GM18861 (cell line): Measurements from ENCODE around the gene SLC25A34.

Experiments
- ATAC-seq: cut with Tn5 transposase; IDR thresholded peaks from one replicate; pipeline ENCODE4 v1.9.1; 2021; ENCODE audit not compliant: unreplicated experiment

SLC25A34 gene

DNA sequence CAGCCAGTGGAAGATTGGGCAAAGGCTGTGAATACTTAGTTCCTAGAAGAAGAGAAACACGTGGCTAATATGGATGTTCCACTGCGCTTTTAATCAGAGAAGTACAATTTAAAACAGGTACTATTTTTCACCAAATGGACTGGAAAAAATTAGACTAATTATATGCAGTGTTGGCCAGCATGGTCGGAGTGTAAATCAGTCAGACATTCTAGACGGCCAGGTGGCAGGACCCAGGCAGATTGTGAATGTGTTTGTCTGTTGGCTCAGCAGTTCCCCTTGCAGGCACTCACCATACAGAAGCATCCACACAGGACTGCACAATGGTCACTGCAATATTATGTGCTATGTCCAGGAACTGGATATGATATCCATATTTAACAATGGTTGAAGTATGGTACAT lies 23.9 kb upstream of the SLC25A34 start:
- ATAC-seq, result no peak

DNA sequence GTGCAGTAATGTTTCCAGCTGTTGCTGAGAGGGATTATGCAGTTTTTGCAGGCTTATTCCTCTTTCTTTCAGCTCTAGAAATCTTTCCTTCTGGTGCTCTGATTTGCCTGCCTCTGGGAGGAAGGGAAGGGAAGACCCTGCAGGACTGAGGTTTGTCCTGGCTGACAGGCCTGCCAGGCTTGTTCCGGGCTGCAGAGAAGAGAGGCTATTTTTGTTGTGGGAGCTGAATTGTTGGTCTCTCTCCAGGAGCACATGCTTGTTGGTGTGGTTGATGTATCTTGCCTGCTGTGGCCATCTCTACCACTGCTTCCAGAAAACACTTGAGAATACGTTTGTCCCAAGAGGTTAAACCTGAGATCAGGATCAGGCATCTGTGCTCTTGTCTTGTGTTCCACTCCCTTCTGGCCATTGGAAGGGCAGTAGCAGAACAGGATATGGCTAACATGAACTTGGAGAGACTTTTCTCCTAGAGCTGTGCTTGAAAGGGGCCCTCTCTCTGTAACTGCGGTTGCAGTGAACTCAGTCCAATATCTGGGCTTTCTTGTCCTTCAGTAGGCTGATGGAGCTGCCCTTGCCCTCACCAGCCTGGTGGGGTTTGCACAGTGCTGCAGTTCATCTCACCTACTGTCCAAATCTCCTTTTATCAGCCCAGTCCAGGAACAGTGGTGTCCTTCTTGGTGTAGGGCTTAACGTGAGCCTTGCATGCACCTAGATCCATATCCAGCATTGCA lies 21.5 kb upstream of the SLC25A34 start:
- no peak for ATAC-seq

DNA sequence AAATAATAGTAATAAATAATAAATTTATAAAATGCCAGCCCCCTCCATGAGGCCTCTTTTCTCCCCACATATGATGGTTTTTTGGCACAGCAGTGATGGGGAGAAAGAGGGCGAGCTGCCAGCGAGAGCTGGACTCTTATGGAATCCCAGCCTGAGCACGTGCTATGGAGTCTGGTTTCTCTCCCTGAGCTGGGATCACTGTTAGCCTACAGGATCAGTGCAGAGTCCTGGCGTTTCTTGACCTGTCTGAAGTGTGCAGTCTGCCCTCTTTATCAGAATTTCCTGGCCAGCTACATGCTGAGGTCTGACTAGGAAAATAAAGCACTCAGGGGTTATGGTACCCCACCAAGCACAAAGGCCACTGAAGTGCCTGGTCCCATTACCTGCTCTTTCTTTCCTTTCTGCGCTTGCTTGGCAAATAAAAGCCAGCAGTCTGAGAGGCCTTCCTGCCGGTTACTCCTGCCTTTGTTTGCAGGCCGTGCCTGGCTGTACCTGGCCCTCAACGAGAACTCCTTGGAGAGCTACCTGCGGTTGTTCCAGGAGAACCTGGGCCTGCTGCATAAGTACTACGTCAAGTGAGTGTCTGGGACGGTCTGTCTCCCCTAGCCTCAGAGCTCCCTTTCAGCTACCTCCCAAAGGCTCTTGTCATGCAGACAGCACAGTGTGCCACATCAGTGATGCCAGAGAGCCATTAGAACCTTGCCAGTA lies 18.5 kb upstream of the SLC25A34 start:
- no peak for ATAC-seq

GRCh38 chr1:15718199-15718601 lies 17.9 kb upstream of the SLC25A34 start:
- ATAC-seq, result no peak

DNA sequence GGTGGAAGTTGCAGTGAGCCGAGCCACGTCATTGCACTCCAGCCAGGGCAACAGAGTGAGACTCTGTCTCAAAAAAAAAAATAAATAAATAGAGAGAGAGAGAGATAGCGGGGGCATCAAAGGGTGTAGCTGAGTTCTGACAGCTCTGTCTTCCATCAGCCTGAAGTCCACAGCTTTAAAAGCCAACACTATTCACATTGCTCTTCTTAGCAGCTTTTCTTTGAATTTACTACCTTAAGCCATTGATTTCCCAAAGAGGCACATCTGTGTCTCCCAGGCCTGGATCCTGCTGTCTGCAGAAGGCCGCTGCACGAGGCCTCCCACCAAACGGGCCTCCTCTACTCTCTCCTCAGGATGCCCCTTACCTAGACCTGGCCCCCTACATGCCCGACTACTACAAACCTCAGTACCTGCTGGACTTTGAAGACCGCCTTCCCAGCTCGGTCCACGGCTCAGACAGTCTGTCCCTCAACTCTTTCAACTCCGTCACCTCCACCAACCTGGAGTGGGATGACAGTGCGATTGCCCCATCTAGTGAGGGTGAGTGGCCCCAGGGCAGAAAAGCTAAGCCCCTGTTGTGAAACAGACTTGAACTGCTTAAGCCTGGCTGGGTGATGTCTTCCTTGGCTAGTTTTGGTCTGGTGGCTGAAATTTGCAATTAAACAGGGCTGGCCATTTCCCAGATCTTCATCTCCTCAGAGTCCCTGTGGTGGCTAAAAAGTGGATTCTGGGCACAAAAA lies 16.5 kb upstream of the SLC25A34 start:
- no peak for ATAC-seq

DNA sequence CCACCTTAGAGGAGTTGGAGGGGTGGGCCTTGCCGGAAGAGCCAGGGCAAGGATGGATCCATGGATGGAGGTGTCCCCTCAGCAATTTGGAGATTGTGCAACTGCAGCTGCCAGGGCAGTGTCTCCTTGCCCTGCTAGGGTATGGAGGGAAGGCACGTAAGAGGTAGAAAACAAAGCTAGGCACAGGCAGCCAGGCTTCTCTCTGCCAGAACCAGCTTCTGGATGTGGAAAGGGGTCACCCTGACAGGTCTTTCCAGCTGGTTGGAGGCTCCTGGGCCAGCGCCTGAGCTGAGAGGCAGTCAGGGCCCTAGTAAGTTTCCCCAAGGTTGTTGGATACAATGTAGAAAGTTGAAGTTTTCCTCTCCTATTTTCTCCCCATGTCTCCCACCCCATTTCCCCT lies 15.2 kb upstream of the SLC25A34 start:
- no peak for ATAC-seq

DNA sequence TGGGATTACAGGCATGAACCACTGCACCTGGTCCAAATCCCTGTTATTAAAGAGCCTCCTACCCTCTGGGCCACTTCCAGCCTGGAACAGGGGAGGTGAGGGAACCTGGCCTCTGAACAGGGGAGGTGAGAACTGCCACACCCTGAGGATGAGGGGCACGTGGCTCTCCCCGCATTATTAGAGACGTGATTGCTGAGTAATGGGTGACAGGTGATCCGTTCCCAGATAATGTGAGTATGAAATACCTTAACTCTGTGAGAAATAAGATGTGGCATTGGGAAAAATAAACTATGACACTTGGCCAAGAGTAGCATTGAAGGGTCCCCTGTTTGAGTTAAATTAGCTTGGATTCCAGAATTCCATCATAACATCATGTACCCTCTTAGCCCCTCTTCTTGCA lies 13.6 kb upstream of the SLC25A34 start:
- ATAC-seq, result no peak

- no peak for ATAC-seq
Measured at GRCh38 chr1:15722836-15723532, 13.1 kb upstream of the SLC25A34 start.

- ATAC-seq, result no peak
Measured at GRCh38 chr1:15723631-15724246, 12.3 kb upstream of the SLC25A34 start.

GRCh38 chr1:15724949-15725880 lies 10.8 kb upstream of the SLC25A34 start:
- no peak for ATAC-seq

- ATAC-seq, result no peak
Measured at GRCh38 chr1:15726508-15726907, 9.6 kb upstream of the SLC25A34 start.

DNA sequence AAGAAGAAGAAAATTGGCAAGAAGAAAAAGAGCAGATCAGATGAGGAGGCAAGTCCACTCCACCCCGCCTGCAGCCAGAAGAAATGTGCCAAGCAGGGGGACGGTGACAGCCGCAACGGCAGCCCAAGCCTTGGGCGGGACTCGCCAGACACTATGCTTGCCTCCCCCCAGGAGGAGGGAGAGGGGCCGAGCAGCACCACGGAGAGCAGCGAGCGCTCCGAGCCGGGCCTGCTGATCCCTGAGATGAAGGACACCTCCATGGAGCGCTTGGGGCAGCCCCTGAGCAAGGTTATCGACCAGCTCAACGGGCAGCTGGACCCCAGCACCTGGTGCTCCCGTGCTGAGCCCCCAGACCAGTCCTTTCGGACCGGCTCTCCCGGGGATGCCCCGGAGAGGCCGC lies 9.0 kb upstream of the SLC25A34 start:
- no peak for ATAC-seq

- ATAC-seq, result no peak
Measured at GRCh38 chr1:15727424-15727823, 8.6 kb upstream of the SLC25A34 start.

- no peak for ATAC-seq
Measured at GRCh38 chr1:15727866-15728534, 8.1 kb upstream of the SLC25A34 start.

DNA sequence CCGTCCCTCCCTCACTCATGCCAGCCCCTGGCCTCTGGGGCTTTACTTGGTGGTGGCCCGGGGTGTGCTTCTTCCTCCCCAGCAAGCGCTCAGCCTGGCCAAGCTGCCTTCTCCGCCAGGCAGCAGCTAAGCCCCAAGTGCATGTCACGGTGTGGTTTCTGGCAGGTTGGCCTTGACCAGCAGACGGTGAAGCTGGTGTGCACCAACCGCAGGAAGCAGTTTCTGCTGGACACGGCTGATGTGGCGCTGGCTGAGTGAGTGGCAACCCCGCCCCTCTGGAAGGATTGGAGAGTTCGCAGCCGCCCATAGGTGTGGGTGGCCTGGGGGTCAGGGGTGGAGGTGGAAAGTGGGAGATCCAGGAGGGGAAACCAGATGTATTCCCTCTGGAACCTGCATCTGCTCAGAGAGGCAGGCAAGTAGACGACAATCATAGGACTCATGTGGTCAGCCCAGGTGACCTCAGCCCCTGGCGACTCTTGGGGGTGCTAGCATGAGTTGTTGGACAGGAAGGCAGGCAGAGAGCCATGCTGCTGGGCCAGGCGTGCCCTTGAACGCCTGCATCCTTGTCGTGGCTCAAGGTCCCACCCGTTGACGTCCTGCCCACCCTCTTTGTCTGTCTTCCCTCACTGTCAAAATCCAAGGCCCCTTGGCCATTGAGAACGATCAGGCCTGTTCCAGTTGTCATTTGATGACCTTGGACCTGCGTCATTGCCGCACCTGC lies 7.0 kb upstream of the SLC25A34 start:
- ATAC-seq, result no peak

DNA sequence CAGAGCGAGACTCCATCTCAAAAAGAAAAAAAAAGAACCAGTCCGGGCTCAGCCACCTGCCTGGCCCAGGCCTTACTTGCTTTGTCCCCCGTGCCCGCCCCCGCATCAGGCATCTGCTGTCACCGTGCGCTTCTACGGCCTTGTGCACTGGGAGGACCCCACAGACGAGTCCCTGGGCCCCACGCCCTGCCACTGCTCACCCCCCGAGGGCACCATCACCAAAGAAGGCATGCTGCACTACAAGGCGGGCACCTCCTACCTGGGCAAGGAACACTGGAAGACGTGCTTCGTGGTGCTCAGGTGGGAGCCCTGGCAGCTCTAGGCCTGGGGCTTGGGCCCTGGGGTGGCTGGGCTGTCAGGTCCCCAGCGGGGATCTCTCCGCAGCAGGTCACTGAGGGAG lies 5.6 kb upstream of the SLC25A34 start:
- no peak for ATAC-seq

DNA sequence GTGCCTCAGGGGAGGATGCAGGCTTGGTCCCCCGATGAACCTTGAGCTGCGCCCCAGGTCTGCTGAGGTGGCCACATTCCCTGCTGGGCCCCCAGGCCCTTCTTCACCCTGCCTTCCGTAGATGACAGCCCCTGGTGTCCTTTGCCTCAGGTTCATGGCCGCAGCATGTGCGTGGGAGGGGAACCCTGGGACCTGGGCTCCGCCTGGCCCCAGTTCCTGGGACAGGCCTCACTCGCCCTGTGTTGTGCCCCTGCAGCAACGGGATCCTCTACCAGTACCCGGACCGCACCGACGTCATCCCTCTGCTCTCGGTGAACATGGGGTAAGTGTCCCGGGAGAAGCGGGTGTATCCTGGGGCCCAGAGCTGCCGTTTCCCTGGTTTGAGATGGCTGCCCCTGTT lies 5.1 kb upstream of the SLC25A34 start:
- no peak for ATAC-seq

GRCh38 chr1:15731735-15732685 lies 4.0 kb upstream of the SLC25A34 start:
- no peak for ATAC-seq
